Endothelial cell of umbilical vein (primary cell): ENCODE data around the gene RC3H1. TPM values are rescaled to one million over a fixed set of nuclear protein-coding genes. Genes with fewer than 3 reads are reported as not detected.

Experiments used
- BruUV-seq: library from RNA; stranded (reverse); fragments of 400-500 nt; replicated peaks from 2 replicates; lab custom pipeline; 2021; lab: Mats Ljungman, UMichigan
- CTCF ChIA-PET: fragments of 300-600, 350-600 bp; sonication (Branson Sonifier 250); formaldehyde crosslinking; loops from one replicate; lab custom pipeline; 2021; ENCODE audit warnings: antibody characterized with exemption, inconsistent platforms; lab: Charles Lee
- POLR2A ChIA-PET: fragments of 300-600, 350-600 bp; sonication (Branson Sonifier 250); formaldehyde crosslinking; loops from one replicate; lab custom pipeline; 2021; ENCODE audit warnings: antibody characterized with exemption, inconsistent platforms; lab: Charles Lee
- DNase-seq: peaks from one replicate; pipeline ENCODE4 v3.0.0-alpha.2; 2011; ENCODE audit warnings: low read depth, low spot score
- FAIRE-seq: peaks from 2 replicates; lab custom pipeline; 2011; peaks lifted over from hg19 to GRCh38; lab: Jason Lieb, UNC
- H2AFZ ChIP-seq: 2 replicates; pipeline ENCODE4 v1.6.0; 2012; ENCODE audit warnings: low read depth, low read length, control low read depth, inconsistent platforms
- H3K27ac ChIP-seq: 2 replicates; pipeline ENCODE4 v1.5.1; 2011; ENCODE audit warnings: low read depth, mild to moderate bottlenecking, control low read depth, low read length, moderate library complexity; ENCODE audit not compliant: insufficient read depth
- H3K27me3 ChIP-seq, 2 experiments: 2 replicates each; pipeline versions ENCODE4 v1.6.0 to v1.6.1; 2011; ENCODE audit warnings: low read length in 2 of 2, mixed read lengths in 1 of 2; ENCODE audit not compliant: control insufficient read depth in 2 of 2, insufficient read depth in 2 of 2
- H3K36me3 ChIP-seq, 2 experiments: 2 replicates in 1 of 2; 3 replicates in 1 of 2; pipeline ENCODE4 v1.5.1; 2011; ENCODE audit warnings: low read length in 2 of 2, mild to moderate bottlenecking in 1 of 2, moderate library complexity in 1 of 2; ENCODE audit not compliant: control insufficient read depth in 2 of 2, insufficient read depth in 2 of 2; ENCODE audit errors: extremely low read depth in 1 of 2
- H3K4me1 ChIP-seq: 3 replicates; pipeline ENCODE4 v1.5.1; 2011; ENCODE audit warnings: mild to moderate bottlenecking, low read length; ENCODE audit not compliant: control insufficient read depth, insufficient read depth; ENCODE audit errors: extremely low read depth
- H3K4me2 ChIP-seq: 2 replicates; pipeline ENCODE4 v1.6.1; 2011; ENCODE audit warnings: low read length, control low read depth, mixed read lengths; ENCODE audit not compliant: insufficient read depth
- H3K4me3 ChIP-seq, 3 experiments: fragments of 200-600 bp in 1 of 3; sonication (generic), shearing (Covaris generic) in 1 of 3; replicated peaks in 1 of 3; 2 replicates each; pipeline ENCODE4 v1.5.1; 2011 to 2016; ENCODE audit warnings: control low read depth in 3 of 3, low read length in 3 of 3, mild to moderate bottlenecking in 2 of 3, inconsistent platforms in 1 of 3, low read depth in 1 of 3, moderate library complexity in 1 of 3; ENCODE audit not compliant: insufficient read depth in 1 of 3
- H3K79me2 ChIP-seq: 2 replicates; pipeline ENCODE4 v1.6.0; 2012; ENCODE audit warnings: low read length, inconsistent platforms; ENCODE audit not compliant: control insufficient read depth, insufficient read depth
- H3K9ac ChIP-seq: replicated peaks from 2 replicates; pipeline ENCODE3; 2011; ENCODE audit warnings: low read length, control low read depth; ENCODE audit not compliant: insufficient read depth; ENCODE audit errors: extremely low read depth
- H3K9me1 ChIP-seq: replicated peaks from 3 replicates; pipeline ENCODE4 v1.6.0; 2011; ENCODE audit warnings: mild to moderate bottlenecking, low read length; ENCODE audit not compliant: control insufficient read depth, insufficient read depth; ENCODE audit errors: extremely low read depth
- H3K9me3 ChIP-seq: replicated peaks from 2 replicates; pipeline ENCODE4 v1.5.1; 2012; ENCODE audit warnings: low read length, inconsistent platforms; ENCODE audit not compliant: control insufficient read depth, insufficient read depth
- H4K20me1 ChIP-seq: replicated peaks from 2 replicates; pipeline ENCODE3; 2011; ENCODE audit warnings: mild to moderate bottlenecking, low read length; ENCODE audit not compliant: control insufficient read depth, insufficient read depth; ENCODE audit errors: extremely low read depth
- CTCF ChIP-seq, 2 donors: IDR thresholded peaks; 1 replicate in 1 of 2; 2 replicates in 1 of 2; pipeline ENCODE4 v1.5.1; 2011; ENCODE audit warnings: low read length in 2 of 2, mild to moderate bottlenecking in 2 of 2, moderate library complexity in 2 of 2, control low read depth in 1 of 2, inconsistent platforms in 1 of 2, low read depth in 1 of 2; ENCODE audit not compliant: insufficient read depth in 1 of 2; ENCODE audit errors: extremely low read depth in 1 of 2
- EZH2 ChIP-seq: IDR thresholded peaks from 2 replicates; pipeline ENCODE4 v1.6.1; 2012; ENCODE audit warnings: borderline replicate concordance, low read depth, mild to moderate bottlenecking, moderate library complexity, low read length, inconsistent platforms; ENCODE audit not compliant: severe bottlenecking
- FOS ChIP-seq: IDR thresholded peaks from 2 replicates; pipeline ENCODE4 v1.6.1; 2011; ENCODE audit warnings: mild to moderate bottlenecking, low read length, moderate library complexity, borderline replicate concordance; ENCODE audit not compliant: insufficient read depth
- GATA2 ChIP-seq: IDR thresholded peaks from 2 replicates; pipeline ENCODE4 v1.7.0; 2011; ENCODE audit warnings: low read depth, mild to moderate bottlenecking, moderate library complexity, mixed read lengths, low read length; ENCODE audit not compliant: insufficient read length, insufficient read depth
- JUN ChIP-seq: IDR thresholded peaks from 2 replicates; pipeline ENCODE4 v1.6.1; 2011; ENCODE audit warnings: borderline replicate concordance, low read depth; ENCODE audit not compliant: insufficient read length, insufficient read depth
- MAX ChIP-seq: IDR thresholded peaks from 2 replicates; pipeline ENCODE4 v1.6.1; 2011; ENCODE audit not compliant: insufficient read depth, insufficient read length
- MYC ChIP-seq: IDR thresholded peaks from one replicate; pipeline ENCODE4 v1.6.1; 2011; ENCODE audit warnings: mild to moderate bottlenecking, low read depth, low read length
- POLR2A ChIP-seq: IDR thresholded peaks from 2 replicates; pipeline ENCODE4 v1.6.1; 2012; ENCODE audit warnings: low read depth, mild to moderate bottlenecking, control low read depth, low read length
- POLR2AphosphoS5 ChIP-seq: IDR thresholded peaks from 2 replicates; pipeline ENCODE4 v1.6.1; 2012; ENCODE audit warnings: low read depth, mild to moderate bottlenecking, control low read depth, low read length, moderate library complexity; ENCODE audit not compliant: insufficient read depth
- dilution Hi-C: fragments of 300-500 bp; cut with MboI; formaldehyde crosslinking; loops from one replicate; pipeline ENCODE4 v1.15.0; 2019; ENCODE audit warnings: low sequenced_read_pairs; ENCODE audit not compliant: extremely low pct_ligation_motif_present
- intact Hi-C: fragments of 100-400 bp; cut with micrococcal nuclease; formaldehyde crosslinking; loops from one replicate; pipeline ENCODE4 v1.10.0; 2022
- polyA plus RNA-seq, 4 experiments: library from polyadenylated mRNA; depleted of rRNA in 3 of 4; stranded (reverse) in 3 of 4; unstranded in 1 of 4; fragments of >200 nt; gene quantifications; 2 replicates each; pipeline versions ENCODE4 v1.2.1 to v1.2.3, GENCODE V29; 2011 to 2012; ENCODE audit warnings: missing spikeins in 1 of 4
- total RNA-seq: library from RNA; stranded (reverse); gene quantifications from 2 replicates; pipeline ENCODE4 v1.2.3, GENCODE V29; 2021

The RC3H1 gene
- total and polyA plus RNA-seq, 2 donors (not counting 3 experiments of a cell fraction or from before 2014, with no cell fraction given): 7.0 to 41.4 TPM

DNA sequence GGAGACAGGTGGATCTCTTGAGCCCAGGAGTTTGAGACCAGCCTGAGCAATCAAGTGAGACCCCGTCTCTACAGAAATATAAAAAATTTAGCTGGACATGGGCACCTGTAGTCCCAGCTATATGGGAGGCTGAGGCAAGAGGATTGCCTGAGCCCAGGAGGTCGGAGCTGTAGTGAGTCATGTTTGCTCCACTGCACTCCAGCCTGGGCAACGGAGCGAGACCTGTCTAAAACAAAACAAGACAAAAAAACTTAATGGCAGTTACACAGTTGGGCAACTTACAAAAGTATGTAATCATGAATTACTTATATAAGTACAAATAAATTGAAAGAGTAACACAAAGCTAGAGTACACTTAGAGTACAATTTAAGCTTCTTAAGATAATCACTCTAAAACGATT is 25.2 kb downstream of the RC3H1 start:
- DNase-seq (no peak), FAIRE-seq (no peak)
- TF ChIP-seq GATA2: no peak
- TF ChIP-seq CTCF (IDR thresholded peaks at IDR 0.05; ENCODE audit: extremely low read depth in 1 of 2, insufficient read depth in 1 of 2, low read depth in 1 of 2, low read length in 2 of 2): no peak
- no peak for TF ChIP-seq POLR2AphosphoS5
- TF ChIP-seq POLR2A: no peak
- TF ChIP-seq EZH2: no peak
- TF ChIP-seq FOS: no peak
- TF ChIP-seq MAX: no peak
- TF ChIP-seq MYC: no peak
- no peak for TF ChIP-seq JUN
- CTCF ChIA-PET: no interaction called here
- Histone ChIP-seq H3K79me2 (peaks cover 70% of the 10 kb centered on the region), H4K20me1 (peaks cover 11% of the 10 kb centered on the region), H2AFZ (no peak overlapping the region), H3K36me3 (peaks cover 2 to 6% of the 10 kb centered on the region in 2 experiments), H3K4me1 (peaks cover 2% of the 10 kb centered on the region), H3K27ac (no peak overlapping the region), H3K4me2 (no peak overlapping the region), H3K9me3 (no peaks in the 10 kb centered on the region), H3K27me3 (no peaks in the 10 kb centered on the region), H3K9ac (no peak overlapping the region), H3K9me1 (no peaks in the 10 kb centered on the region), H3K4me3 (no peak overlapping the region)
- dilution Hi-C loops: no loop called here
- intact Hi-C loops: no loop called here
- POLR2A ChIA-PET: no interaction called here
- BruUV-seq: no TSS peak
